GM18909 (cell line): ENCODE results near the gene KCNMA1.

Source experiments
- ATAC-seq: cut with Tn5 transposase; IDR thresholded peaks from one replicate; pipeline ENCODE4 v1.9.1; 2021; ENCODE audit warnings: mild to moderate bottlenecking; ENCODE audit not compliant: unreplicated experiment, poor library complexity

The KCNMA1 gene

GRCh38 chr10:76973091-76974016, 664.3 kb downstream of the KCNMA1 start:
- ATAC-seq, result no peak

GRCh38 chr10:76972541-76972940, 665.1 kb downstream of the KCNMA1 start:
- ATAC-seq, result no peak

GRCh38 chr10:76971547-76972170, 665.9 kb downstream of the KCNMA1 start:
- ATAC-seq, result no peak

- ATAC-seq, result no peak
Observed at GRCh38 chr10:76970711-76971519, 666.7 kb downstream of the KCNMA1 start.

- ATAC-seq, result no peak
Observed at GRCh38 chr10:76969366-76969948, 668.2 kb downstream of the KCNMA1 start.

GRCh38 chr10:76968483-76968882, 669.1 kb downstream of the KCNMA1 start:
- no peak for ATAC-seq

- ATAC-seq, result no peak
Observed at GRCh38 chr10:76962851-76963250, 674.8 kb downstream of the KCNMA1 start.

- ATAC-seq, result no peak
Observed at GRCh38 chr10:76961841-76962240, 675.8 kb downstream of the KCNMA1 start.

- no peak for ATAC-seq
Observed at GRCh38 chr10:76959111-76959510, 678.5 kb downstream of the KCNMA1 start.

GRCh38 chr10:76954838-76955237, 682.8 kb downstream of the KCNMA1 start:
- ATAC-seq, result no peak

- no peak for ATAC-seq
Observed at GRCh38 chr10:76950354-76950753, 687.3 kb downstream of the KCNMA1 start.

GRCh38 chr10:76946270-76946669, 691.3 kb downstream of the KCNMA1 start:
- no peak for ATAC-seq

GRCh38 chr10:76945166-76945565, 692.4 kb downstream of the KCNMA1 start:
- ATAC-seq, result no peak

GRCh38 chr10:76944640-76945039, 693.0 kb downstream of the KCNMA1 start:
- no peak for ATAC-seq

- no peak for ATAC-seq
Observed at GRCh38 chr10:76942628-76943416, 694.8 kb downstream of the KCNMA1 start.

- ATAC-seq, result no peak
Observed at GRCh38 chr10:76939933-76940468, 697.6 kb downstream of the KCNMA1 start.

GRCh38 chr10:76937181-76937600, 700.4 kb downstream of the KCNMA1 start:
- ATAC-seq, result no peak

GRCh38 chr10:76935941-76936613, 701.5 kb downstream of the KCNMA1 start:
- no peak for ATAC-seq

GRCh38 chr10:76928565-76928964, 709.0 kb downstream of the KCNMA1 start:
- ATAC-seq, result no peak
